Left cardiac atrium (tissue), 4 donors: ENCODE data around the gene PBXIP1. TPM values are rescaled to one million over a fixed set of nuclear protein-coding genes. Genes with fewer than 3 reads are reported as not detected.
"Not testable (repeated sequence)": the region's sequence is repeated elsewhere in the genome, so short reads cannot be mapped to it uniquely, and the experiment has no call there.

Source experiments
- ATAC-seq, 2 donors: fragments of 200-7000 bp; cut with Tn5 transposase; one replicate each; pipeline ENCODE4 v1.9.1; 2020; ENCODE audit warnings: mild to moderate bottlenecking in 2 of 2, moderate library complexity in 2 of 2
- DNase-seq: peaks from one replicate; pipeline ENCODE4 v3.0.0-alpha.2; 2020
- intact Hi-C, 2 donors: fragments of 100-400 bp; cut with DNase I; formaldehyde crosslinking; loops; one replicate each; pipeline versions ENCODE4 v1.14.1 to v1.15.1; 2022 to 2023
- total RNA-seq, 2 donors: library from RNA; stranded (reverse); fragmentation: NEBNext Ultra II Directional; extraction: Animal tissue kit (Norgen Biotek cat#: 25700); gene quantifications; one replicate each; pipeline ENCODE4 v1.2.1, GENCODE V29; 2021
- donor health status: DM: no; HTN: yes; CAD: no.
- donor health status: DM: no; HTN: yes; CAD: no; lungs with severe emphysema.
- donor health status: DM: yes; HTN: yes; CAD: no.
- donor health status: Dilated cardiomyopathy.

PBXIP1 gene
- total RNA-seq, 2 donors from 2014 or later: 58.8 to 69.7 TPM

GRCh38 chr1:154996966-154997701 lies 41.2 kb upstream of the PBXIP1 start:
- intact Hi-C loops: no loop called here
- DNase-seq: peak; percentile 22

DNA sequence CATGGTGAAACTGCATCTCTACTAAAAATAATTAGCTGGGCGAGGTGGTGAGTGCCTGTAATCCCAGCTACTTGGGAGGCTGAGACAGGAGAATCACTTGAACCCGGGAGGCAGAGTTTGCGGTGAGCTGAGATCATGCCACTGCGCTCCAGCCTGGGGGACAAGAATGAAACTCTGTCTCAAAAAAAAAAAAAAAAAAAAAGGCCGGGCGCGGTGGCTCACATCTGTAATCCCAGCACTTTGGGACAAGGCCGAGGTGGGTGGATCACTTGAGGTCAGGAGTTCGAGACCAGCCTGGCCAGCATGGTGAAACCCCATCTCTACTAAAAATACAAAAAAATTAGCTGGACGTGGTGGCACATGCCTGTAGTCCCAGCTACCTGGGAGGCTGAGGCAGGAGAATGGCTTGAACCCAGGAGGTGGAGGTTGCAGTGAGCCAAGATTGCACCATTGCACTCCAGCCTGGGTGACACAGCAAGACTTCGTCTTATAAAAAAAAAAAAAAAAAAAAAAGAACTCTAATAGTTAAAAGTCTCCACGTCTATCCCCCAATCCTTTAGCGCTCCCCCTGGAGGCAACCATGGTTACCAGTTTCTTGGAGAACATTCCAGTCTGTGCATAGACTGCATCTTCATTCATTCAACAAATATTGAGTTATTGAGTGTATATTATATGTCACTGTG lies 39.5 kb upstream of the PBXIP1 start:
- peak; percentile 65 for DNase-seq
- intact Hi-C loops, ATAC-seq: not testable (repeated sequence)

More at GRCh38 chr1:154996966-154997701, 41.2 kb upstream of the PBXIP1 start:
- ATAC-seq: no peak

DNA sequence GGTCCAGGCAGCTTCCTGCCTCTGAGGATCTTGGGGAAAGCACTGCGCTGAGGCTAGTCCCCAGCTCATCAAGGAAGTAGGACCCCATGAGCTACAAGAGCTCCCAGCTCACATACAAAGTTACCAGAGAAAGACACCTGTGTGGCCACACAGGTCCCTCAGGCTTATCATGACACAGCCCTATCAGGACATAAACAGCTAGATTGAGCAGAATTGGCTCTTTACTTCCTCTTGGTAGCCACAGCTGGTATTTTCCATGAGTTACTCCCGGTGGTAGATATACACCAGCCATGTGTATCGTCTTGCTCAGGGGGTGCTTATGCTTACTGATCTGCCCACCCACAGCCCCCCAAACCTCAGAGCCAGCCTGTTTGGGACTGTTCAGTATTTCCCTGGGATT lies 38.7 kb upstream of the PBXIP1 start:
- no peak for ATAC-seq
- DNase-seq: no peak
- intact Hi-C loops: no loop called here

DNA sequence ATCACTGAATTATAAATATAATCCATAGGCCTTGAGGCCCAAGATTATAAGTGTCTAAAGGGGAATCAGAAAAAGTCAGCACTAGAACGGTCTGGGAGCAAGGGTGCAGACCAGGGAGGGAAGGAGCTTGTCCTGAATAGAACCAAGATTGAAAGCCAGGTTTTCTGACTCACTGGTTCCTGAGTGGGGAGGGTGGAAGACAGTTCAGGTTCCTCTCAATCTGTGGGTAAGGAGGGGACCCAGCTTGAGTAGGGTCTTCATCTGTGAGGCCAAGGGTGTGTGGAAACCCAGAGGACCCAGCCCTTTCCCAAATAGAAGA lies 38.3 kb upstream of the PBXIP1 start:
- no peak for ATAC-seq
- intact Hi-C loops: no loop called here
- no peak for DNase-seq

DNA sequence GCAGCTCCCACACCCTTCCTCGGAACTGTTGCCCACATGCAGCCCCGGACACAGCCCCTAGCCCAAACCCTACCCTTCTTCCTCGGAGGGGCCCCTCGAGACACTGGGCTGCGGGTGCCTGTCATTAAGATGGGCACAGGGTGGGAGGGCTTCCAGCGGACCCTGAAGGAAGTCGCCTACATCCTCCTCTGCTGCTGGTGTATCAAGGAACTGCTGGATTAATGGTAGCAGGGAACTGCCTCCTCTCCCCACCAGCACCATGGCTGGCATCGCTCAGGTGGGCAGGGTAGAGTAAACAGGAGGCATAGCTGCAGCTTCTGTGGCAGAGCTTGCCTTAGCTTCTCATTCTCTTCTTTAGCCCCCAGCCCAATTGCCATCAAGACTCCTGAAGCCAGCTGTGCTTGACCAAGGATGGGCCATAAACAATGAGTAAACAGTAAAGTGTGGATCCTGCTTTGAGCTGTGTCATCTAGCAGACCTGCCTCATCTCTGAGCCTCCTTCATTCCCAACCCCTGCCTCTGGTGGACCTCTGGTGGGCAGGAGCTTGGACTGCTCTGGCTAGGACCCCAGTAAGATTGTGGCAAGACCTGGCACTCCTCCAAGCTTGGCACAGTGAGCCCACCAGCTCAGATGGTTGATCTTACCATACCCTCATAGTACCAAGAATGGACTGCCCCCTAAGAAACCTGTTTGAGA lies 37.8 kb upstream of the PBXIP1 start, which contains the start of gene LENEP:
TSS of gene LENEP (plus strand) at position 15 of the 697 bp plus-strand sequence. CDS start at position 37, 22 bp downstream.
- no peak for ATAC-seq
- intact Hi-C loops: no loop called here
- DNase-seq: no peak

GRCh38 chr1:154992721-154993571 lies 37.0 kb upstream of the PBXIP1 start:
- no peak for ATAC-seq
- intact Hi-C loops: no loop called here
- DNase-seq: no peak

DNA sequence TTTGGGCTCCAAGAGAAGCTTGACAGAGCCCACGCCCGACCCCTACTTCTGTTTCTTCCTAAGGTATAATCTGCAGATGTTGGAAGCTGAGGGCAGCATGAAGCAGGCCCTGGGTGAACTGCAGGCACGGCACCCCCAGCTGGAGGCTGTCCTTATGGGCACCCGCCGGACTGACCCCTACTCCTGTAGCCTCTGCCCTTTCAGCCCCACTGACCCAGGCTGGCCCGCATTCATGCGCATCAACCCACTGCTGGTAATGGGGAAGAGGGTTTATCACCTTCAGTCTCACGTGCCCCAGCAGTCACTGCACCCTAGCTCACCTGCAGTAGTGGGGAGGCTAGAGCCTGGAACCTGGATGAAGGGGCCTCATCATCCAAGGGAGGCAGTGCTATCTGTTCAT lies 34.4 kb upstream of the PBXIP1 start:
- ATAC-seq (no peak), DNase-seq (no peak)

DNA sequence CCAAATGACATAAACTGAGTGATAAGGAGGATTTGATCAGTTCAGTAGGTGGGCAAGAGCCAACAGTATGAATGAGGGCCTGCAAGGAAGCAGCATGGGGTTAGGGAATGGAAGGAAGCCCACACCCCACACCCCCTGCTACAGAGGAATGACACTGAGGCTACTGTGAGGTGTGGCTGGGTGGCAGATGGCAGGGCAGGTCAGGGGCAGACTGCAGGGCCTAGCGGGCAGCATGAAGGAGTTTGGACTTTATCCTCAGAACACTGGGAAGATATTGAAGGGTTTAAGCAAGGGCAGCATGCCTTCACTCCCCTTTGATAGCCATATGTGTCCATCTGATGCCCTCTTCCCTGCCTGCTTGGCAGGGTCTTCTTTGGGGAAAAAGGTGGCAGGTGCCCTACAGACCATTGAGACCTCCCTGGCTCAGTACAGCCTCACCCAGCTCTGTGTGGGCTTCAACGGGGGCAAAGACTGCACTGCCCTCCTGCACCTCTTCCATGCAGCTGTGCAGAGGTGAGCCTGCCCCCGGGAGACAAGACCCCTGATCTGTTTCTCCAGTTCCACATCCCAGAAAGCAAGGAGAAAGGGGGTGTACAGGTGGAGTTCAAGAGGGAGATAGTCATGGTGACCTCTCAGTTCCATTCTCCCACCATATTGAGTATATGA lies 33.4 kb upstream of the PBXIP1 start:
- no peak for DNase-seq
- ATAC-seq: no peak
- intact Hi-C loops: no loop called here

More for the DNA sequence above, 34.4 kb upstream of the PBXIP1 start:
- intact Hi-C loops: no loop called here

GRCh38 chr1:154988058-154988954 lies 32.4 kb upstream of the PBXIP1 start:
- no peak for ATAC-seq
- no peak for DNase-seq
- intact Hi-C loops: no loop called here

DNA sequence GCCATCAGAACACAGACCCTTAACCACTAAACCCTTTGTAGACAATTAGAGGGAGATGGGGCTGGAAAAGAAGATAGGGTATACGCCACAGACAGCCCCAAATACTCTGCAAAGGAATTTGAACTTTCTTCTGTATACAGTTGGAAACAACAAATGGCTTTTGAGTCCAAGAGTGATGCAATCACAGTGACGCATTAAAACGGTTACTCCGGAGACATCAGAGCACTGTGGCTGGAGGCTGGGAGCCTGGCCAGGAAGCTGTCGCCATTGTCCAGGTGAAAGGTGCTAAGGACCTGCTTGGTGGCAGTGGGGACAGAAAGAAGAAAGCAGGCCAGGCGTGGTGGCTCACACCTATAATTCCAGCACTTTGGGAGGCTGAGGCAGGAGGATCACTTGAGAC lies 31.4 kb upstream of the PBXIP1 start:
- intact Hi-C loops: no loop called here
- DNase-seq: no peak
- ATAC-seq: no peak

GRCh38 chr1:154986736-154987135 lies 30.8 kb upstream of the PBXIP1 start:
- DNase-seq, intact Hi-C loops, ATAC-seq: not testable (repeated sequence)

- ATAC-seq: no peak
- DNase-seq: no peak
- intact Hi-C loops: no loop called here
Measured at GRCh38 chr1:154983776-154984466, 28.0 kb upstream of the PBXIP1 start.

DNA sequence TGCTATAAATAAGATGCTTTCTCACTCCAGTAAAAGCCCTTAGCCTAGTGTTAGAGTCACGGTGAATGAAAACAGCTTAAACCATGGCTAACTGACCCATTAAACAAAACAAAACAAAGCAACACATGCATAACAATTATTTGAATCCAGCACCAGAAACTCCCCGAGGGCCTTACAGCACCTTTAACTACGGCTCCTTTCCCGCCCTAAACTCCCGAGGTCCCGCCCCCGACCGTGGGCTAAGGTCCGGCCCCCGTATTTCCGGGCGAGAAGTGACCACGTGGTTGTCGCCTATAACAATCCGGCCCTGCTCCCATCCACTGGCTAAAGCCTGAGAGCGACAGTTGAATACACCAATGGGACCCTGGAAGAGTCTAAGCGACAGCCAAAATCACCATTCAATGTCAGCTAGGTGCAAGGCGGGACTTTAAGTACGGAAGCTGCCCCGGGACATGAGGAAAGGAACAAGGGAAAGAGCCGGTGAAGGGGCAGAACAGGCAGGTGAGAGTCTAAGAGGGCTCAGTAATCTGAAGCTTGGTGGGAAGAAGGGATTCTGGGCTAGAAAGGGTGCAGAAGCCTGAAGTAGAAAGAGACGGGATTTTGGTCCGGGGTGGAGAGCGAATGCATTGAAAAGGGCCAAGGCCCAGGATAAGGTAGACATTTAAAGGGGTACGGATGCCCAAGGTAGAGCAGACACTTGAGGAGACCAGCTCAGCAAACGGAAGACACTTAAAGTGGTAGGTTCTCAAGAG lies 27.2 kb upstream of the PBXIP1 start, which contains the start of gene FLAD1:
TSS of gene FLAD1 (plus strand) at position 448 of the 752 bp plus-strand sequence. CDS start 351 bp downstream, outside the sequence.
- intact Hi-C loops: no loop called here

GRCh38 chr1:154982341-154982740 lies 26.4 kb upstream of the PBXIP1 start:
- intact Hi-C loops: no loop called here
- DNase-seq (no peak), ATAC-seq (no peak)

More for the DNA sequence above, 27.2 kb upstream of the PBXIP1 start, which contains the start of gene FLAD1:
- ATAC-seq (peak; percentile 100), DNase-seq (peak; percentile 96)

DNA sequence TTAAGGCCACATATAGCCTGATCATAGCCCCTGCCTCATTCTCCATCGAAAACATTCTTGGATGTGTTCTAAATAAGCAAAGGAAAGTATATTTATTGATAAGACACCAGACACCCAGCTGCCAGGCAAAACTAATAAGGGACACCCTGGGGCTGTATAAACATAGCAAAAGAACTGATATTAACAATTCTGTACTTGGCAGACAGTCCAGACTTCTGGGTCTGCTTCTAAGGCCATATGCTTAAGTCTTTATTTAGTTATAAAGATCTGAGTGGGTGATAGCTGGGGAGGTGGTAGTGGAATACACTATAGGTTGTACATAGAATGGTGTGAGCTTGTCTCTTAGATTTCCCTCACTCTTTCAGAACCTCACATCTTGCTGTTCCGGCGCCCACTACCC lies 22.5 kb upstream of the PBXIP1 start:
- intact Hi-C loops: no loop called here
- DNase-seq: no peak
- ATAC-seq: no peak

GRCh38 chr1:154977762-154978161 lies 21.9 kb upstream of the PBXIP1 start:
- DNase-seq, ATAC-seq, intact Hi-C loops: not testable (repeated sequence)
